ENCODE results near the gene BMERB1. TPM values are rescaled to one million over a fixed set of nuclear protein-coding genes. Genes with fewer than 3 reads are reported as not detected.
"Not testable (repeated sequence)": the region's sequence is repeated elsewhere in the genome, so short reads cannot be mapped to it uniquely, and the experiment has no call there.

BMERB1 gene
- total RNA-seq, 1 experiment from 2014 or later = 13.6 TPM

- Mint-ChIP-seq H3K4me3 (no peak overlapping the region), H3K9me3 (peaks cover 26% of the 10 kb centered on the region), H3K27me3 (ENCODE audit: low read depth) (no peaks in the 10 kb centered on the region; the same call in 1 of the 2 replicates), H3K36me3 (peaks cover 7% of the 10 kb centered on the region), H3K4me1 (no peaks in the 10 kb centered on the region), H3K27ac (no peak overlapping the region)
- DNase-seq (ENCODE audit: low spot score) (no peak), ATAC-seq (no peak)
- ChIA-PET CTCF (no interaction called here), POLR2A (no interaction called here)
- TF ChIP-seq GABPB1 (CRISPR knock-in tag; IDR thresholded peaks at IDR 0.05) (no peak), GTF2I (CRISPR knock-in tag; conservative IDR thresholded peaks at IDR 0.05) (peak; percentile 81; the same call in 1 of the 2 replicates), NR3C1 (CRISPR knock-in tag; conservative IDR thresholded peaks at IDR 0.05; ENCODE audit: low read depth) (no peak), E2F5 (CRISPR knock-in tag; IDR thresholded peaks at IDR 0.05) (no peak)
Measured at GRCh38 chr16:15466886-15467781, 32.7 kb downstream of the BMERB1 start.

- H3K4me1 Mint-ChIP-seq, H3K27ac Mint-ChIP-seq: not testable (repeated sequence)
- peaks cover 13% of the 10 kb centered on the region for H3K9me3 Mint-ChIP-seq
Measured at GRCh38 chr16:15476971-15477370, 42.6 kb downstream of the BMERB1 start.

GRCh38 chr16:15477802-15478201, 43.4 kb downstream of the BMERB1 start:
- DNase-seq (ENCODE audit: low spot score) (no peak), ATAC-seq (no peak)
- CTCF ChIA-PET = interaction anchor here (0.5 to 0.6 kb wide), 2 partner anchors 16 to 279 kb away, joined by 3 to 6 read pairs; no protein-coding TSS in a partner anchor
- peaks cover 6% of the 10 kb centered on the region for H3K4me1 Mint-ChIP-seq
- peaks cover 13% of the 10 kb centered on the region for H3K9me3 Mint-ChIP-seq
- POLR2A ChIA-PET = no interaction called here
- no peaks in the 10 kb centered on the region for H3K27me3 Mint-ChIP-seq (ENCODE audit: low read depth)
- no peak for TF ChIP-seq ZBTB21 (CRISPR knock-in tag; IDR thresholded peaks at IDR 0.05; ENCODE audit: borderline replicate concordance)
- no peak for TF ChIP-seq FOXK1 (CRISPR knock-in tag; IDR thresholded peaks at IDR 0.05)
- no peak for TF ChIP-seq FOXJ3 (CRISPR knock-in tag; IDR thresholded peaks at IDR 0.05; ENCODE audit: borderline replicate concordance)
- no peak for TF ChIP-seq USF2 (CRISPR knock-in tag; IDR thresholded peaks at IDR 0.05)
- TF ChIP-seq ZNF219 (CRISPR knock-in tag; IDR thresholded peaks at IDR 0.05; ENCODE audit: borderline replicate concordance) = no peak
- TF ChIP-seq AR (CRISPR knock-in tag; IDR thresholded peaks at IDR 0.05) = no peak
- TF ChIP-seq NR2C2 (CRISPR knock-in tag; IDR thresholded peaks at IDR 0.05) = no peak
- no peak for TF ChIP-seq ZNF263 (CRISPR knock-in tag; IDR thresholded peaks at IDR 0.05; ENCODE audit: low read depth)
- no peak for TF ChIP-seq E2F1 (CRISPR knock-in tag; IDR thresholded peaks at IDR 0.05)
- TF ChIP-seq GABPB1 (CRISPR knock-in tag; IDR thresholded peaks at IDR 0.05) = no peak
- no peak for TF ChIP-seq USF1 (CRISPR knock-in tag; IDR thresholded peaks at IDR 0.05)
- no peak for TF ChIP-seq ZNF121 (CRISPR knock-in tag; IDR thresholded peaks at IDR 0.05)
- TF ChIP-seq E2F5 (CRISPR knock-in tag; IDR thresholded peaks at IDR 0.05) = no peak
- TF ChIP-seq ZNF416 (CRISPR knock-in tag; IDR thresholded peaks at IDR 0.05) = no peak
- no peak for TF ChIP-seq FOXP1 (CRISPR knock-in tag; IDR thresholded peaks at IDR 0.05; ENCODE audit: borderline replicate concordance)
- no peak for TF ChIP-seq HMGXB4 (CRISPR knock-in tag; IDR thresholded peaks at IDR 0.05)
- TF ChIP-seq E2F4 (CRISPR knock-in tag; IDR thresholded peaks at IDR 0.05; ENCODE audit: borderline replicate concordance, low read depth) = no peak
- H3K36me3 Mint-ChIP-seq = peaks cover 9% of the 10 kb centered on the region
- no peak overlapping the region for H3K4me3 Mint-ChIP-seq
- no peak overlapping the region for H3K27ac Mint-ChIP-seq

More at GRCh38 chr16:15476971-15477370, 42.6 kb downstream of the BMERB1 start:
- CTCF ChIA-PET; H3K4me3 Mint-ChIP-seq; H3K27me3 Mint-ChIP-seq (ENCODE audit: low read depth); ATAC-seq; POLR2A ChIA-PET; H3K36me3 Mint-ChIP-seq; DNase-seq (ENCODE audit: low spot score): not testable (repeated sequence)
